ENCODE results near the gene DHX58.

Gene DHX58

DNA sequence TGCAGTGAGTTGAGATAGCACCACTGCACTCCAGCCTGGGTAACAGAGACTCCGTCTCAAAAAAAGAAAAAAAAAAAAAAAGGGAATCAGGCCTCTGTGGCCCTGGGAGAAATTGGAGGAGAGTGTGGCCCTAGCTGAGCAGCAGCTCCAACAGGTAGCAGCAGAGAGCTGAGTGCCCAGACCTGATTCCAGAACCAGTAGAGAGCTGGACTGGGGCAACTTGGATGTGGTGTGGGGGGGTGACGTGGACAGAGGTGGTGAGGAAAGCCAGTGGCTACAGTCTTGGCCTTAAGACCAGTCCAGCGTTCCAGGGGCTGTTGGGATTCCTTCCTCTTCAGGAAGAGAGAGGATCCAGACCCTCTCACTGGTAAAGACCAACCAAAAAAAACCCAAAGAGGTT, 11.7 kb upstream of the DHX58 start:
- no peaks in the 10 kb centered on the region for H3K9me3 ChIP-seq (ENCODE audit: insufficient read depth, low read depth, low read length)
- H3K9ac ChIP-seq (ENCODE audit: low read depth, low read length, poor library complexity, severe bottlenecking) = no peak overlapping the region
- TF ChIP-seq, protein P1, sequence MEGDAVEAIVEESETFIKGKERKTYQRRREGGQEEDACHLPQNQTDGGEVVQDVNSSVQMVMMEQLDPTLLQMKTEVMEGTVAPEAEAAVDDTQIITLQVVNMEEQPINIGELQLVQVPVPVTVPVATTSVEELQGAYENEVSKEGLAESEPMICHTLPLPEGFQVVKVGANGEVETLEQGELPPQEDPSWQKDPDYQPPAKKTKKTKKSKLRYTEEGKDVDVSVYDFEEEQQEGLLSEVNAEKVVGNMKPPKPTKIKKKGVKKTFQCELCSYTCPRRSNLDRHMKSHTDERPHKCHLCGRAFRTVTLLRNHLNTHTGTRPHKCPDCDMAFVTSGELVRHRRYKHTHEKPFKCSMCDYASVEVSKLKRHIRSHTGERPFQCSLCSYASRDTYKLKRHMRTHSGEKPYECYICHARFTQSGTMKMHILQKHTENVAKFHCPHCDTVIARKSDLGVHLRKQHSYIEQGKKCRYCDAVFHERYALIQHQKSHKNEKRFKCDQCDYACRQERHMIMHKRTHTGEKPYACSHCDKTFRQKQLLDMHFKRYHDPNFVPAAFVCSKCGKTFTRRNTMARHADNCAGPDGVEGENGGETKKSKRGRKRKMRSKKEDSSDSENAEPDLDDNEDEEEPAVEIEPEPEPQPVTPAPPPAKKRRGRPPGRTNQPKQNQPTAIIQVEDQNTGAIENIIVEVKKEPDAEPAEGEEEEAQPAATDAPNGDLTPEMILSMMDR (conservative IDR thresholded peaks at IDR 0.05; ENCODE audit: low read length) = no peak
- TF ChIP-seq EZH2phosphoT487 (IDR thresholded peaks at IDR 0.05; ENCODE audit: borderline replicate concordance) = no peak

DNA sequence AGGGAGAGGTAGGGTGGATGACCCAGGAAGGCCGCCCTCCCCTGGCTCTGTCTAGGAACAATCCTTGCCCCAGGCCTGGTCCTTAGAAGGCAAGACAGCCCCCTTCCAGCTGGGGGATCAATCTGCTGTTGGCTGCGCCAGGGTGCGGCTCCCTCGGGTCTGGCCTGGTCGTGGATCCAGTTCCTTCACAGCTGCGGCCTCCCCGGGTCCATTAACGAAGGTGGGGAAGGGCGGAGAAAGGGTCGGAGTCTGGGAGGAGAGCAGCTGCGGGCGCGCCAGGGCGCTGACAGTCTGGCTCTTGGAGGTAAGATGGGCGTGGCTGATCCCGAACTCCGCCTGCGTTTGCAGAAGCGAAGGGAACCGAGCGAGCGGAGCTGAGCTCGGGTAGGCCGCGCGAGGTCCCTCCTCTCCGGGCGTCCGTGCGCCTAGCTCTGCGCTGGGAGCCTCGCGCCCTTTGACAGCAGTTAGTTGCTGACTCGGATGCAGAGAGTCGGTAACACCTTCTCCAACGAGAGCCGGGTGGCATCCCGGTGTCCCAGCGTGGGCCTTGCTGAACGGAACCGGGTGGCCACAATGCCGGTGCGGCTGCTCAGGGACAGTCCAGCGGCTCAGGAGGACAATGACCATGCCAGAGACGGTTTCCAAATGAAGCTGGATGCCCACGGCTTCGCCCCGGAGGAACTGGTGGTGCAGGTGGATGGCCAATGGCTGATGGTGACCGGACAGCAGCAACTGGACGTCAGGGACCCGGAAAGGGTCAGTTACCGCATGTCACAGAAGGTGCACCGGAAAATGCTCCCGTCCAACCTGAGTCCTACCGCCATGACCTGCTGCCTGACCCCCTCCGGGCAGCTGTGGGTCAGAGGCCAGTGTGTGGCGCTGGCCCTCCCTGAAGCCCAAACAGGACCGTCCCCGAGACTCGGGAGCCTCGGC, 10.1 kb upstream of the DHX58 start, which contains the start of gene HSPB9:
Gene HSPB9 (plus strand): TSS at position 434 of the 933 bp plus-strand sequence. CDS start 47 bp downstream, at position 481.
- Histone ChIP-seq H4K20me1 (ENCODE audit: insufficient read depth, low read length, poor library complexity, severe bottlenecking) (no peaks in the 10 kb centered on the region), H3F3A (ENCODE audit: low read depth) (no peaks in the 10 kb centered on the region), H2AFZ (ENCODE audit: low read length) (peak within 1 kb of the TSS; percentile 96; the same call in 1 of the 2 replicates), H3K9ac (ENCODE audit: low read depth, low read length, poor library complexity, severe bottlenecking) (peak within 1 kb of the TSS; percentile 89), H3K4me3 (ENCODE audit: low read length, poor library complexity, severe bottlenecking) (no peak within 1 kb of the TSS), H3K27me3 (ENCODE audit: insufficient read depth, low read length, poor library complexity, severe bottlenecking) (no peaks in the 10 kb centered on the region), H3K79me2 (ENCODE audit: insufficient read depth, low read length) (peaks cover 15% of the 10 kb centered on the region; the same call in 1 of the 2 replicates), H3K4me1 (ENCODE audit: insufficient read depth, low read length, poor library complexity, severe bottlenecking) (peaks cover 13% of the 10 kb centered on the region), H3K36me3 (ENCODE audit: insufficient read depth, low read length) (peaks cover 38% of the 10 kb centered on the region; the same call in 1 of the 2 replicates), H3K9me2 (replicated peaks; ENCODE audit: low read depth, low read length) (no peaks in the 10 kb centered on the region), H3K9me3 (ENCODE audit: insufficient read depth, low read depth, low read length) (no peaks in the 10 kb centered on the region), H3K4me2 (ENCODE audit: low read depth, low read length, poor library complexity, severe bottlenecking) (peak within 1 kb of the TSS; percentile 89)
- TF ChIP-seq, protein P1 (conservative IDR thresholded peaks at IDR 0.05; ENCODE audit: low read length) = no peak
- TF ChIP-seq EZH2phosphoT487 (IDR thresholded peaks at IDR 0.05; ENCODE audit: borderline replicate concordance) = no peak

More for the DNA sequence above, 11.7 kb upstream of the DHX58 start:
- Histone ChIP-seq H3K27me3 (ENCODE audit: insufficient read depth, low read length, poor library complexity, severe bottlenecking) (no peaks in the 10 kb centered on the region), H3K4me3 (ENCODE audit: low read length, poor library complexity, severe bottlenecking) (no peak overlapping the region), H3K4me2 (ENCODE audit: low read depth, low read length, poor library complexity, severe bottlenecking) (no peak overlapping the region), H3K9me2 (replicated peaks; ENCODE audit: low read depth, low read length) (no peaks in the 10 kb centered on the region), H3K36me3 (ENCODE audit: insufficient read depth, low read length) (peaks cover 54% of the 10 kb centered on the region; the same call in 1 of the 2 replicates), H3F3A (ENCODE audit: low read depth) (no peaks in the 10 kb centered on the region), H3K79me2 (ENCODE audit: insufficient read depth, low read length) (peaks cover 12% of the 10 kb centered on the region; the same call in 1 of the 2 replicates), H3K4me1 (ENCODE audit: insufficient read depth, low read length, poor library complexity, severe bottlenecking) (peaks cover 13% of the 10 kb centered on the region), H2AFZ (ENCODE audit: low read length) (no peak overlapping the region), H4K20me1 (ENCODE audit: insufficient read depth, low read length, poor library complexity, severe bottlenecking) (no peaks in the 10 kb centered on the region)

DNA sequence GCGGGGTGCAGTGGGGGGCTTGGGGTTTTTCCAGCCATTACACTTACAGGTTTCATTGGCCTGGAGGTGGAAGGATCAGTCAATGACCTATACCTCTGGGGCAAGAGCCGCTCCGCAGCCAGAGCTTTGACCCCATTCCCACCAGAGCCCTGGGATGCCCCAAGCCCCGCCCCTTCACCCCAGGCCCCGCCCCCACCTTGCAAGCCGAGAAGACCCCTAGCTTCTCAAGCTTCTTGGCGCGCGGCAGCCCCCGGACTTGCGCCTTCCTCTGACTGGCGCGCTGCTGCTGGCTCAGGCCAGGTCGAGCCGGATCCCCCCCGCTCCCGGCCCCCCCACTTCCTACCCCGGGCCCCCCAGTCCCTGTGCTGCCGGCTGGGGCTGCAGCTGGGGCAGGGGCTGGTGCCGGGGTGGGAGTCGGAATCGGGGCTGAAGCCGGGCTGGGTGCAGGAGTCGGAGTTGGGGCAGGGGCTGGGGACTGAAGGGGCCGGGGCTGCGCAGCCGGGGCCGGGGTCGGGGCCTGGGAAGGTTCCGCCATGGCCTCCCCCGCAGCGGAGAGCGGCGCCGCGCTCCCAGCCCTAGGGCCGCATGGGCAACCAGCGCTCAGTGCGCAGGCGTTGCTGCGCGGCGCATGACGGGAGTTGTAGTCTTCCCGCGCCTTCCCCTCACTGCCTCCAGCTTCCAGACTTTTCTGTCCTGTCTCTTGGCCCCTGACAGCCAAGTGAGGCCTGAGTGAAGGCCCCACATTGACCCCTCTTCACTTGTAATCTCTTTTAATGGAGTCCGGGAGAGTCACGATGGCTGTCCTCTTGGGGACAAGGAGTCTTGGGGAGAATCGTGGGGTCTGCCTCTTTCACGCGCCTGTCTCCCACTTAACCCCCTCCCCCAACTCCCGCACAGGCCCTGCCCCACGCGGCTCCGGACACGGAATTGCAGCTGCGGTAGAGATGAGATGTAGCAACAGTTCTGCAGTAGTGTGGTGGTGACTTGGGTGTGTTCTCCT, 8.6 kb upstream of the DHX58 start, which contains the start of gene KAT2A:
Gene KAT2A (minus strand): TSS at position 598 of the 1,000 bp plus-strand sequence. CDS start 63 bp downstream, at position 535.
- Histone ChIP-seq H3K9me3 (ENCODE audit: insufficient read depth, low read depth, low read length) (no peaks in the 10 kb centered on the region), H3F3A (ENCODE audit: low read depth) (no peaks in the 10 kb centered on the region), H3K9ac (ENCODE audit: low read depth, low read length, poor library complexity, severe bottlenecking) (peak within 1 kb of the TSS; percentile 89), H3K9me2 (replicated peaks; ENCODE audit: low read depth, low read length) (no peaks in the 10 kb centered on the region), H3K27me3 (ENCODE audit: insufficient read depth, low read length, poor library complexity, severe bottlenecking) (no peaks in the 10 kb centered on the region), H3K4me3 (ENCODE audit: low read length, poor library complexity, severe bottlenecking) (peak within 1 kb of the TSS; percentile 94), H3K36me3 (ENCODE audit: insufficient read depth, low read length) (peaks cover 22% of the 10 kb centered on the region; the same call in 1 of the 2 replicates), H3K4me1 (ENCODE audit: insufficient read depth, low read length, poor library complexity, severe bottlenecking) (peaks cover 13% of the 10 kb centered on the region), H3K79me2 (ENCODE audit: insufficient read depth, low read length) (peaks cover 15% of the 10 kb centered on the region; the same call in 1 of the 2 replicates), H2AFZ (ENCODE audit: low read length) (peak within 1 kb of the TSS; percentile 96), H3K4me2 (ENCODE audit: low read depth, low read length, poor library complexity, severe bottlenecking) (peak within 1 kb of the TSS; percentile 89), H4K20me1 (ENCODE audit: insufficient read depth, low read length, poor library complexity, severe bottlenecking) (no peaks in the 10 kb centered on the region)
- TF ChIP-seq EZH2phosphoT487 (IDR thresholded peaks at IDR 0.05; ENCODE audit: borderline replicate concordance) = no peak
- TF ChIP-seq, protein P1 (conservative IDR thresholded peaks at IDR 0.05; ENCODE audit: low read length) = no peak
